HEK293 (cell line): ENCODE data around the gene NEK6.

Experiments used
- CTCF ChIA-PET: fragments of 350-600 bp; formaldehyde crosslinking; extraction: SDS; loops from one replicate; lab custom pipeline; 2021; ENCODE audit warnings: antibody characterized with exemption; lab: Yijun Ruan, JAX
- POLR2A ChIA-PET: fragments of 300-600 bp; formaldehyde crosslinking; extraction: SDS; loops from one replicate; lab custom pipeline; 2020; ENCODE audit warnings: antibody characterized with exemption, inconsistent platforms; lab: Yijun Ruan, JAX
- H3K27ac ChIP-seq: fragments of 200-500 bp; sonication (Bioruptor generic); 2 replicates; pipeline ENCODE4 v1.5.1; 2014; ENCODE audit warnings: low read depth, low read length, control low read depth, inconsistent platforms; ENCODE audit errors: extremely low read depth
- H3K36me3 ChIP-seq, 2 experiments: fragments of 200-500 bp in 1 of 2; sonication (Bioruptor generic) in 1 of 2; 1 replicate in 1 of 2; 2 replicates in 1 of 2; pipeline ENCODE4 v1.5.1; 2014 to 2017; ENCODE audit warnings: inconsistent platforms in 2 of 2, low read length in 2 of 2; ENCODE audit not compliant: control insufficient read depth in 2 of 2, insufficient read depth in 1 of 2
- H3K4me1 ChIP-seq: fragments of 200-500 bp; sonication (Bioruptor generic); 2 replicates; pipeline ENCODE4 v1.5.1; 2014; ENCODE audit warnings: mild to moderate bottlenecking, low read length, inconsistent platforms; ENCODE audit not compliant: control insufficient read depth, insufficient read depth
- H3K4me3 ChIP-seq: 2 replicates; pipeline ENCODE4 v1.5.1; 2011; ENCODE audit warnings: low read depth, mild to moderate bottlenecking, control low read depth, low read length, moderate library complexity
- H3K9me3 ChIP-seq: fragments of 200-500 bp; sonication (Bioruptor generic); 2 replicates; pipeline ENCODE4 v1.5.1; 2014; ENCODE audit warnings: low read depth, low read length, inconsistent platforms; ENCODE audit not compliant: control insufficient read depth, insufficient read depth
- BCL6B ChIP-seq: fragments of 450-650 bp; formaldehyde crosslinking; IDR thresholded peaks from 2 replicates; pipeline ENCODE4 v1.5.1; 2017; ENCODE audit warnings: missing biosample characterization, missing genetic modification characterization
- EGR2 ChIP-seq: fragments of 450-650 bp; formaldehyde crosslinking; IDR thresholded peaks from 2 replicates; pipeline ENCODE4 v1.5.1; 2016; ENCODE audit warnings: low read depth, missing biosample characterization, missing genetic modification characterization
- GLI2 ChIP-seq: fragments of 450-650 bp; formaldehyde crosslinking; IDR thresholded peaks from 2 replicates; pipeline ENCODE4; 2017; ENCODE audit warnings: missing biosample characterization, missing genetic modification characterization, low read depth, borderline replicate concordance
- GLIS1 ChIP-seq: fragments of 450-650 bp; formaldehyde crosslinking; IDR thresholded peaks from 2 replicates; pipeline ENCODE4 v1.5.1; 2016; ENCODE audit warnings: missing biosample characterization, missing genetic modification characterization
- HOXC10 ChIP-seq: sonication (generic); formaldehyde crosslinking; IDR thresholded peaks from 2 replicates; pipeline ENCODE4 v1.8.1; 2023; ENCODE audit warnings: mild to moderate bottlenecking, missing genetic modification reagents
- PATZ1 ChIP-seq: fragments of 450-650 bp; formaldehyde crosslinking; IDR thresholded peaks from 2 replicates; pipeline ENCODE4 v1.5.1; 2016; ENCODE audit warnings: missing biosample characterization, missing genetic modification characterization
- PRDM2 ChIP-seq: fragments of 450-650 bp; formaldehyde crosslinking; IDR thresholded peaks from 2 replicates; pipeline ENCODE4 v1.5.1; 2016; ENCODE audit warnings: missing biosample characterization, missing genetic modification characterization, borderline replicate concordance
- ZBTB20 ChIP-seq: fragments of 450-650 bp; formaldehyde crosslinking; IDR thresholded peaks from 2 replicates; pipeline ENCODE4 v1.5.1; 2016; ENCODE audit warnings: missing biosample characterization, missing genetic modification characterization
- ZBTB26 ChIP-seq: fragments of 450-650 bp; formaldehyde crosslinking; optimal IDR thresholded peaks from 2 replicates; pipeline ENCODE3; 2016; ENCODE audit warnings: missing biosample characterization, mild to moderate bottlenecking, missing genetic modification characterization
- ZBTB48 ChIP-seq: fragments of 450-650 bp; formaldehyde crosslinking; IDR thresholded peaks from 2 replicates; pipeline ENCODE4 v1.5.1; 2016; ENCODE audit warnings: missing biosample characterization, missing genetic modification characterization
- ZBTB8A ChIP-seq: fragments of 450-650 bp; formaldehyde crosslinking; IDR thresholded peaks from 2 replicates; pipeline ENCODE4 v1.5.1; 2016; ENCODE audit warnings: missing biosample characterization, missing genetic modification characterization
- ZFHX2 ChIP-seq: fragments of 450-650 bp; formaldehyde crosslinking; conservative IDR thresholded peaks from 2 replicates; pipeline ENCODE4 v1.5.1; 2016; ENCODE audit warnings: missing biosample characterization, missing genetic modification characterization
- ZNF10 ChIP-seq: fragments of 450-650 bp; formaldehyde crosslinking; IDR thresholded peaks from 2 replicates; pipeline ENCODE4 v1.5.1; 2017; ENCODE audit warnings: missing biosample characterization, missing genetic modification characterization
- ZNF214 ChIP-seq: fragments of 450-650 bp; formaldehyde crosslinking; IDR thresholded peaks from 2 replicates; pipeline ENCODE4 v1.5.1; 2017; ENCODE audit warnings: missing biosample characterization, mild to moderate bottlenecking, missing genetic modification characterization, borderline replicate concordance
- ZNF26 ChIP-seq: fragments of 450-650 bp; formaldehyde crosslinking; IDR thresholded peaks from 2 replicates; pipeline ENCODE4 v1.5.1; 2016; ENCODE audit warnings: missing biosample characterization, missing genetic modification characterization
- ZNF302 ChIP-seq: fragments of 450-650 bp; formaldehyde crosslinking; IDR thresholded peaks from 2 replicates; pipeline ENCODE4 v1.5.1; 2016; ENCODE audit warnings: missing biosample characterization, missing genetic modification characterization, low read depth
- ZNF571 ChIP-seq: fragments of 450-650 bp; formaldehyde crosslinking; IDR thresholded peaks from 2 replicates; pipeline ENCODE4 v1.5.0; 2017; ENCODE audit warnings: missing biosample characterization, missing genetic modification characterization
- ZNF600 ChIP-seq: fragments of 450-650 bp; formaldehyde crosslinking; IDR thresholded peaks from 2 replicates; pipeline ENCODE4 v1.5.1; 2016; ENCODE audit warnings: missing biosample characterization, missing genetic modification characterization
- ZNF624 ChIP-seq: fragments of 450-650 bp; formaldehyde crosslinking; IDR thresholded peaks from 2 replicates; pipeline ENCODE4 v1.5.1; 2017; ENCODE audit warnings: missing biosample characterization, missing genetic modification characterization
- ZNF677 ChIP-seq: fragments of 450-650 bp; IDR thresholded peaks from 2 replicates; pipeline ENCODE4 v1.5.0; 2018; ENCODE audit warnings: missing biosample characterization, mild to moderate bottlenecking, missing genetic modification characterization, moderate library complexity
- ZSCAN4 ChIP-seq: fragments of 450-650 bp; formaldehyde crosslinking; IDR thresholded peaks from 2 replicates; pipeline ENCODE4 v1.5.1; 2017; ENCODE audit warnings: missing biosample characterization, missing genetic modification characterization
- ZSCAN5A ChIP-seq: fragments of 450-650 bp; formaldehyde crosslinking; IDR thresholded peaks from 2 replicates; pipeline ENCODE4 v1.5.1; 2016; ENCODE audit warnings: missing biosample characterization, missing genetic modification characterization

Gene NEK6

GRCh38 chr9:124257844-124258606 is at the start of gene NEK6:
NEK6 (plus strand) TSS chr9:124257949; CDS start chr9:124301965, 44,016 bp downstream.
- Histone ChIP-seq H3K9me3 (no peaks in the 10 kb centered on the region), H3K36me3 (no peaks in the 10 kb centered on the region), H3K4me1 (peaks cover 5% of the 10 kb centered on the region), H3K27ac (peak within 1 kb of the TSS; percentile 80), H3K4me3 (peak within 1 kb of the TSS; percentile 76)
- CTCF ChIA-PET, result no interaction called here
- POLR2A ChIA-PET, result interaction anchor here (1.1 kb wide), 1 partner anchor 39 kb away, joined by 3 read pairs; no protein-coding TSS in a partner anchor
- TF ChIP-seq ZNF571 (tag by site-specific recombination), result no peak
- TF ChIP-seq ZNF624 (tag by site-specific recombination), result no peak
- TF ChIP-seq EGR2 (tag by site-specific recombination), result peak; percentile 70
- TF ChIP-seq HOXC10 (CRISPR knock-in tag), result no peak
- TF ChIP-seq PATZ1, result peak; percentile 55; the same call in 1 of the 2 replicates
- peak; percentile 93 for TF ChIP-seq ZFHX2
- peak; percentile 88 for TF ChIP-seq ZBTB26 (tag by site-specific recombination)
- no peak for TF ChIP-seq GLI2
- TF ChIP-seq ZNF302 (tag by site-specific recombination), result no peak
- TF ChIP-seq ZSCAN4 (tag by site-specific recombination), result peak; percentile 92
- TF ChIP-seq ZNF10 (tag by site-specific recombination), result no peak
- peak; percentile 52 for TF ChIP-seq ZBTB8A
- peak; percentile 84 for TF ChIP-seq ZBTB48
- no peak for TF ChIP-seq BCL6B (tag by site-specific recombination)
- no peak for TF ChIP-seq ZNF677 (tag by site-specific recombination)
- TF ChIP-seq ZBTB20, result 0 out of 2 replicates have a peak, but pooled peaks have one; percentile 29
- TF ChIP-seq GLIS1, result no peak
- TF ChIP-seq ZNF600, result no peak
- TF ChIP-seq ZNF26 (tag by site-specific recombination), result no peak
- no peak for TF ChIP-seq ZNF214
- TF ChIP-seq PRDM2 (tag by site-specific recombination), result no peak
- TF ChIP-seq ZSCAN5A (tag by site-specific recombination), result no peak
